Fibroblast of gingiva (primary cell): ENCODE measurements around the gene FAM13A.
"Not testable (repeated sequence)": the region's sequence is repeated elsewhere in the genome, so short reads cannot be mapped to it uniquely, and the experiment has no call there.

ENCODE experiments used
- DNase-seq: peaks from one replicate; pipeline ENCODE4 v3.0.0-alpha.2; 2011; ENCODE audit warnings: low read depth

Gene FAM13A

GRCh38 chr4:89056953-89057398, at the start of gene FAM13A:
TSS of gene FAM13A (minus strand) at chr4:89057185. CDS start at chr4:89056964, 221 bp downstream.
- peak; percentile 97 for DNase-seq

DNA sequence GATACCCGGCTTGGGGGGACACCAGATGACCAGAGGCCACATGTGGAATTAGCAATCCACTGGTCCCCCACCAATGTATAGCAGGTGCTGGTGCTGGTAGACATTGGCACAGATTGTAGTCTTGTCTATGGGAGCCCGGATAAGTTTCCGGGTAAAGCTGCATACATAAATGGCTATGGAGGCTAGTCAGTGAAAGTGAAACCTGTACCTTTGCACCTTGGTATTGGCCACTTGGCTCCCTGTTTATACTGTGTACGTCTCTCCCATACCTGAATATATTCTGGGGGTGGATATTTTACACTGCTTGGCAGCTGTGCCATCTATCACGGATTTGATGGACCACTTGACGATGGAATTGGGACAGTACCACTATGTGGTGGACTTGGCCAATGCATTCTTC, 48.7 kb upstream of the FAM13A start:
- no peak for DNase-seq

DNA sequence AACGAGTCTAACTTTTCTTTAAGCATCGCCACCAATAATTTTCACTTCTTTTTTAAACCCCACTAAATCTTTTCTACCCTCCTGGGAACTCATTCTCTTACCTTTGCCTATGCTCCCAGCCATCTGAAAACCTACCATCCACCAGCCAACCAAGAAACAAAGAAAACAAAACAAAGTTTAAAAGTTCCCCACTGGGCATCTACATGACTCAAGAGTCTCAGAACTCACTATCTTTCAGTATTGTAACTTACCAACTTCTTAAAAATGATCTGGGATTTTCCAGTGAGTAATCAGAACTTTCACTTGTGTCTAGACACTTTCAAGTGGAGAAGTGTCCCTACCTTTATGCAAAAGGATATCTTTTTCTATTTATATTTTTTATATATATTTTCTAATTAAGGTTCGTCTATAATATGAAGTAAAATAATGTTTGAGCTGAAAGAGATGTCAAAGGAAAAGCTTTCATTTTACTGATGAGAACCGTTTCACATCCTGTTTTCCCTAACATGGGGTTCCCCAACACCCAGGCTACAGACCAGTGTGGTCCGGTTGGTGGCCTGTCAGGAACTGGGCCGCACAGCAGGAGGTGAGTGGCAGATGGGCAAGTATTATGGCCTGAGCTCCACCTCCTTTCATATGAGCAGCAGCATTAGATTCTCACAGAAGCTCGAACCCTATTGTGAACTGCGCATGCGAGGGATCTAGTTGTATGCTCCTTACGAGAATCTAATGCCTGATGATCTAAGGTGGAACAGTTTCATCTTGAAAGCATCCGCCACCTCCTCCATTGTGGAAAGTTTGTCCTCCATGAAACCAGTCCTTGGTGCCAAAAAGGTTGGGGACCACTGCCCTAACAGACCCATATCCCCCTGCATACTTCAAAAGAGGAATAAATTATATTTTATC, 44.5 kb upstream of the FAM13A start:
- no peak for DNase-seq

DNA sequence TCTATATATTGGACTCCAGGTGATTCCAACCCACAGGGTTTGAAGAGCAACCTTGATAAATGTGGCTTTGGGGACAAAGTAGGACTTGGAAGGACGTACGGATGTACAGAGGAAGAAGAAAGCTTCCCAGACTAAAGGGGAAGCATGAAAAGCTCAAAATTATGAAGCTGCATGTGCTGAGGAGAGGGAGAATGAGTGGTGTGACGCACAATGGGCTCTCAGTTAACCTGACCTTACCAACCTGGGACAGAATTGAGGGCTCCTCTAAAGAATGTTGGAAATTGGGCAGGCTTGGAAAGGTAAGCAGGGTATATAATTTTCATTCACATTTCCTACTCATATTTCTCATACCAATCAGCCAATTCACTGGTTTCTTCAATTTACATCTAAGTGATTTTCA, 43.9 kb upstream of the FAM13A start:
- no peak for DNase-seq

DNA sequence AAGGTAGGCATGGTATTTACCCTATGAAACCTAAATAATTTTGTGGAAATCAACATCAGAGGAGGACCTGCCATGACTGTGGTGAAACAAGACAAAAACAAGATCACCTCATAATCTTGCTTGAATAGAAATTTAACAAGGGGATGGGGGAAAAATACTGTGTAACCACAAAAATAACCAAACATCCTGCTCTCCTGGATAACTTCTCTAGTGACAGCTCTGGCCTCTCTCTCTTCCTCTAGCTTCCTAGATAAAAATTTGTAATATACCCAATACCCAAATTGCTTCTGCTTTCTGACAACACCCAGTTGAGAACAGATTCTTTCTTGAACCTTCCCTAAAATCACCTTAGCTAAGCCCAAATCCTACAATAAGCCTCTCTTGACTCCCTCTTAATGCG, 42.5 kb upstream of the FAM13A start:
- no peak for DNase-seq

GRCh38 chr4:89099034-89099433, 42.0 kb upstream of the FAM13A start:
- no peak for DNase-seq

DNA sequence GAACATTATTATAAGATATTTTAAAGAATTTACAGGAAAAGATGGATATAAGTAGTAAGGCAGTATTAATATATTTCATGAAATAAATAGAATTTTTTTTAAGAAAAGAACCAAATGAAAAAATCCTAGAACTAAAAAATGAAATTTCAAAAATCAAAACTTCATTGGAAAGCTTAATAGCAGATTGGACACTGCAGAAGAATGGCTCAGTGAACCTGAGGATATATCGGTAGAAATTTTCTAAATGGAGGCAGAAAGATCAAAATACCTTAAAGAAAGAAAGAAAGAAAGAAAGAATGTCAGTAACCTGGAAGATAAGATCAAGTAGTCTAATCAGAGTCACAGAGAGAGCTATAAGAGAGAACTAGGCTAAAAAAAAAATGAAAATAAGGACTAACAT, 21.3 kb upstream of the FAM13A start:
- no peak for DNase-seq

DNA sequence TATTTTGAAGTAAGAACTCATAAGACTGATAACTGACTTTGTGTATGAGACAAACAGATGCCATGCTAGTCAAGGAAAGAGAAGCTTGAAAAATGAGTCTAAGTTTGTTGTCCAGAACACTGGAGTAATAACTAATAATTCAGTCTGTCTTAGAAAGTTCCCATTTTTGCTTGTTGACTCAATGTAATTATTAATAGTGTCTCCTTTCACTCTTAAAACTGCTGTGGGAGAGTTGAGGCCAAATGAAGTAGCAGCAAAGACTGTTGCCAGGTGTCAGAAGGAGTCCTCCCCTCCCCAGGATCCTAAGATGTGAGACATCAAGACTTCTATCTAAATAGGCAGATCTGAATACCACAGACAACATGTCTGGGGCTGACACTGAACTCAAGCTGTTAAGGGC, 20.8 kb upstream of the FAM13A start:
- DNase-seq, result no peak

- DNase-seq, result no peak
Observed at GRCh38 chr4:89072921-89073320, 15.9 kb upstream of the FAM13A start.

- no peak for DNase-seq
Observed at GRCh38 chr4:89071311-89071710, 14.3 kb upstream of the FAM13A start.

GRCh38 chr4:89070041-89070440, 13.1 kb upstream of the FAM13A start:
- DNase-seq, result no peak

- DNase-seq, result no peak
Observed at GRCh38 chr4:89069481-89069880, 12.5 kb upstream of the FAM13A start.

- DNase-seq, result no peak
Observed at GRCh38 chr4:89067417-89067816, 10.4 kb upstream of the FAM13A start.

- DNase-seq, result no peak
Observed at GRCh38 chr4:89064848-89065247, 7.9 kb upstream of the FAM13A start.

DNA sequence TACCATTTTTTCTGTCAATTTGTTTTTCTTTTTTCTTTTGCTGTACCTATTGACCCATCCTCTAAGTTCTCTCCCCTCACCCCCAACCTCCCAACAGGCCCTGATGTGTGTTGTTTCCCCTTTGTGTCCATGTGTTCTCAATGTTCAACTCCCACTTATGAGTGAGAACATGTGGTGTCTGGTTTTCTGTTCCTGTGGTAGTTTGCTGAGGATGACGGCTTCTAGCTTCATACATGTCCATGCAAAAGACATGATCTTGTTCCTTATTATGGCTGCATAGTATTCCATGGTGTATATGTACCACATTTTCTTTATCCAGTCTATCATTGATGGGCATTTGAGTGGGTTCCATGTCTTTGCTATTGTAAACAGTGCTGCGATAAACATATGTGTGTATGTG, 859 bp upstream of the FAM13A start:
- DNase-seq, result not testable (repeated sequence)

- DNase-seq, result no peak
Observed at GRCh38 chr4:89056292-89056952, 563 bp downstream of the FAM13A start.

DNA sequence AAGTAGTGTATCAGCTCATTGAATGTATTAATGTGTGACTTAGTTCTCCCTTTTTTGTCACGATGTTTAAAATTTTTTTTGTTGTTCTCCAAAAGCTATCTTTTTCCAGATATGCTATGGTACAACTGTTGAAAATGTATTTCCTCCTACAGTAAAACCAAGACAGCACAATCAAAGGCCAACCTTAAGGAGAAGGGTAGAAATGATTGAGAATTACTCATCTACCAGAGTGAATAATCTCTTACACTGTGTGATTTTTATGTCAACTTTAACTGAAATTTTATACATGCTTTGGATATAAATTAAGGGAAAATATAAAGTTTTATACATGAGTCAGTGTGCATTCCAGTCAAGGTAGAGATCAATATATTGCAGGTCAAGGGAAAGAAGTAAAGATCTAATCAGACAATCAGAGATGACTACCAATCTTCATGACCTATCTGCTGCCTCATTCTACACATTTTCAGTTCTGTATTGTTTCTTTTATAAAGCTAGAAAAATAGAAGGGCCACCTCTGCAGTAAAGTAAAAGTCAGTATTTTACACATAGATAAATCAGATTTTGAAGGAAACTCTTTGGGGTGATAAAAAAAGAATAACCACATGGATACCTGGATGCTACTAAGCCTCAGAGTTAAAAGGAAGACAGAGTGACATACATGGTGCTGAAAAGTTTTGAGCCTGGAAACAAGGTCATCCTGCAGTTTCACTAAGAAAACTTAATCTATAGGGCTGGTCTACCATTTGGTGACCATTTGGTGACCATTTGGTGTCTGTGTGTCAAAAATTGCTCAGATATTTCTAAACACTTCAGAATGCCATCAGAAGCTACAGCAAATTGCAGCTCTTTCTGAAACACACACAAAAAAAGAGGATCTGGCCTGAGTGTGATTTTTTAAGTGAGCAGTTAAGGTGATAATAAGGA, 1.6 kb downstream of the FAM13A start:
- no peak for DNase-seq

- DNase-seq, result no peak
Observed at GRCh38 chr4:89054627-89055026, 2.4 kb downstream of the FAM13A start.

DNA sequence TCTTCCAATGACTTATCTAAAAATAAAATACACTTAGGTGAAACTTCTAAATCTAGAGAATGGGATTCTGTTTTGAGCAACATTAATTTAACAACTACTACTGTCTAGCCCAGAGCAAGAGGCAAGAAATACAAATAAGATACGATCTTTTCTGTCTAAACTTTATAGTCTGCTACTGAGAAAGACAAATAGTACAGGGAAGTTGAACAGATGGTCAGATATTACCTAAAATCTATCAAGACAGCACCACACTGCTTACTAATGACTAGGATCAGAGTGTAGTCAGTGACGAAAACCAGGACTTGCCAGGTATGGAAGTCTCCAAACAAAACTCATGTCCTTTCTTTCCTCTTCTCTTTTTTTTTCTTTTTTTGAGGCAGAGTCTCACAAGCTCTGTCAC, 7.1 kb downstream of the FAM13A start:
- no peak for DNase-seq

DNA sequence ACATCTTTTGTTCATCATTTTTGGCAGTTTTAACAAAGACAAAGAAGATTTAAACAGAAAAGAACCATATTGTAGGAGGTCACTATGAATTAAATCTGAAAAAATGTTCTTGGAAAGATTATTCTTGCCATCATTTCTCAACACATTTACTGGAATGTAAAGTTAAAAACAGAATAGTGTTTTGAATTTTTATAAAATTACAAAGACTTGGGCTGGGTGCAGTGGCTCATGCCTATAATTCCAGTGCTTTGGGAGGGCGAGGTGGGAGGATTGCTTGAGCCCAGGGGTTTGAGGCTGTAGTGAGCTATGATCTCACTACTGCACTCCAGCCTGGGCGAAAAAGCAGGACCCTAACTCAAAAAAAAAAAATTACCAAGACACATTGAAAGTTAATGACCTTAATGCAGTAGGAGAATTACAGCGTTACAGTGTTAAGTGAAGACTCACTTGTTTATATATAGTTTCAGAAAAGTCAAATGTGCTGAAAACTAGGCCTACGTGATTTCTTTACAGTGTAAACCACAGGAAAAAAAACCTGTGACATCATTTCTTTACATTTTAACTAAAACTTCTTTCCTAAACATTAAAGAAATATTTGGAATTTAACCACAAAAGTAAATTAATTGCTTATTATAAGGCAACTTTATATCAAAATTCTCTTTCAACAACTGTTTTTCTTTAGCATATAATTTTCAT, 7.9 kb downstream of the FAM13A start:
- peak; percentile 4 for DNase-seq

DNA sequence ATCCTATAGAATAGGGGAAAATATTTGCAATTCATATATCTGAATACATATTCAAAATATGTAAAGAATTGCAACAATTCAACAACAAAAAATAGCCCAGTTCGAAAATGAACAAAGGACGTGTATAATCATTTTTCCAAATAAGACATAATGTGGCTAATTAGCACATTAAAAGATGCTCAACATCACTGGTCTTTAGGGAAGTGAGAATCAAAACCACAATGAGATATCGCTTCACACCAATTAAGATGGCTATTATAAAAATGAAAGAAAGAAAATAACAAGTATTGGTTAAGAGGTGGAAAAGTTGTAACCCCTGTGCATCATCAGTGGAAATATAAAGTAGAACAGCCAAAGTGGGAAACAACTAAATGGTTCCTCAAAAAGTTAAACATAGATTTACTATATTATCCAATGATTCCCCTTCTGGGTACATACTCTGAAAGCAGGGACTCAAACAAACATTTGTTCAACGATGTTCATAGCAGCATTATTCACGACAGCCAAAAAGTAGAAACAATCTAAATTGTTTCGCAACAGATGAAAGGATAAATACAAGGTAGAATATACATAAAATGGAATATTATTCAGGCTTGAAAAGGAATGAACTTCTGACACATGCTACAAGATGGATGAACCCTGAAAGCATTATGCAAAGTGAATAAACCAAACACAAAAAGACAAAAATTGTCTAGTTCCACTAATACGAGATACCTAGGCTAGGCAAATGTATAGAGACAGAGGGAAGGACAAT, 12.7 kb downstream of the FAM13A start:
- DNase-seq, result no peak
